ENCODE results near the gene BEX1.
"Not testable (repeated sequence)": the region's sequence is repeated elsewhere in the genome, so short reads cannot be mapped to it uniquely, and the experiment has no call there.

BEX1 gene

GRCh38 chrX:103063918-103064434, at the start of gene BEX1:
BEX1 (minus strand) TSS chrX:103064171; CDS start chrX:103063274, 897 bp downstream.
- no peak for DNase-seq

GRCh38 chrX:103109497-103109896, 45.5 kb upstream of the BEX1 start:
- not testable (repeated sequence) for DNase-seq

GRCh38 chrX:103107836-103108235, 43.9 kb upstream of the BEX1 start:
- DNase-seq, result no peak

- not testable (repeated sequence) for DNase-seq
Measured at GRCh38 chrX:103107227-103107737, 43.3 kb upstream of the BEX1 start.

- not testable (repeated sequence) for DNase-seq
Measured at GRCh38 chrX:103104370-103104769, 40.4 kb upstream of the BEX1 start.

GRCh38 chrX:103103866-103104265, 39.9 kb upstream of the BEX1 start:
- DNase-seq, result not testable (repeated sequence)

DNA sequence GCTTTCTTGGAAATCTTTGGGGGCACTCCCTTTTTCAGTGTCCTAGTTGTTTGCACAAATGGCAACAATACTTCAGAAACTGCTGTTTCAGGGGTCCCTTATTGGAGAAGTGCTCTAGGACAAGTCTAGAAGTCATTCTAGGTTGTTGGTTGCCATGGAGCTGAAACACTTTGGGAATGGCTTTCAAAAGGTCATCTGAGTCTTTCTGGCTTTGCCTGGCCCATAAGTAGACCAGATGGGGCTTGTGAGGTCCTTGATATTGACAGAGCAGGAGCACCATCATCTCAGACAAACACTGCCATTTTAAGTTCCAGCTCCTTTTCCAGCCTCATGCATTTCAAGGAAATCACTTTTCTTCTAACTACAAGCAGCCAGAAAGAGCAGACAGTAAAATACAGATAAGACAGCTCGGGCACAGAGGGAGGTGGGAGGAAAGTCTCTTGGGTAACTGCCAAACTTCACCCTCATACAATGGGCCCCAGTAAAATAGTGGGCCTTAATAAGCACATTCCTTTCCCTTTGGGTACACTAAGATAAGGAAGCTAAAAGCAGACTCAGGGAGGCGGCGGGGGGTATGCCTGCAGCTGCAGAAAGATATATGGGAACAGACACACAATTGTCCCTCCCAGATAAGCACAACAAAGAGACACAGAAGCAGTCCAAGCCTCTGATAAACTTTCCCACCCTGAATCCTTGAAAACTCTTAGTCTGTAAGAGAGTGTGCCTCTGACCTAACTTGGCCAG, 37.5 kb upstream of the BEX1 start:
- DNase-seq, result no peak

DNA sequence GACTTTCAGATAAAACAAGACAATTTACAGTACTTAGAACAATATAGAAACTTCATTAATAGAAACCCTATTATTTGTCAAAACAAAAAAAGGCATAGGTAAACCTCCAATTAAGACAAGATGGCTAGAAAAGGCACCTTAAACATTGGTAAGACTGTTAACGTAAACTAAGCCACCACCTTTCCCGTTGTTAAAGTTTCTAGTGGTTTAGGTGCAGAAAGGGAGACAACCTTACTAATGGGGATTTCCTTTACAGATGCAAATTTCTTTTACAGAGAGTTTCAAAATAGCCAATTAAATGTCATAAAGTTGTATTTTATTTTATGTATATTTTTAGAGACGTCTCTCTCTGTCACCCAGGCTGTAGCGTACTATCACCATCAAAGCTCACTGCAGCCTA, 36.5 kb upstream of the BEX1 start:
- DNase-seq, result no peak

DNA sequence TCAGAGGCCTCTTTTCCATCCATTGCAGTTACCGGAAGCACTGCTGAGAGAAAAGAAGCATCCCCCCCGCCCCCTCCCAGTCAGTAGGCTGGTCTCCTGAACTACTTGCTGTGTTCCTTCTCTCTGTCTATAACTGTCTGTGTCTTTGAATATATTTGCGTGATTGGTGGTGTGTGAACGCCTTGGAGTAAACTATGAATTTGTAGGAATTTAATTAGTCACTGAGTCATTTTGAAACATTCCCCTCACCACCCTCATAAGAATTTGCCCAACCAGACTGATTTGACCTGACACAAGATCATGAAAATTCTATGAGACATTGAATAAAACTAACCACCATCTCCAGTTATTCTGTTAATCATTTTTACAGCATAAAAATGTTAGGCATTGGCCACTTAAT, 35.7 kb upstream of the BEX1 start:
- DNase-seq, result no peak

- no peak for DNase-seq
Measured at GRCh38 chrX:103098488-103098887, 34.5 kb upstream of the BEX1 start.

GRCh38 chrX:103092942-103093341, 29.0 kb upstream of the BEX1 start, which contains the start of gene NXF3:
NXF3 (minus strand) TSS chrX:103093143; CDS start chrX:103093023, 120 bp downstream.
- DNase-seq, result no peak

GRCh38 chrX:103081051-103081450, 17.1 kb upstream of the BEX1 start:
- DNase-seq, result no peak

DNA sequence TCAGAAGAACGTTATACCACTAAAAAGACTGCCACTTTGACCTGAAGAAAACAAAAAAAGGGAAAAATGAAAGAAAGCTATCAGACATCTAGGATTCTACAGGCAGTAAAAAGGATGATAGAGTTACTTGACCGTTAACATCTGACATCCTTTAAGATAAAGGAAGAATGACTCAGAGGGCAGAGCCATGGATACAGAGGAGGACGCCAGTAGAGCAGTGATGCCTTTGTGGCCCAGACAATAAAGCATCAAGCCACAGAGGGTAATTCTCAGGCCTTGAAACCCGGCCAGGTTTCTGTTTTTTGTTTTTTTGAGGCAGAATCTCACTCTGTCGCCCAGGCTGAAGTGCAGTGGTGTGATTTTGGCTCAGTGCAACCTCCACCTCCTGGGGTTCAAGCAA, 9.5 kb upstream of the BEX1 start:
- DNase-seq, result no peak

GRCh38 chrX:103066606-103067005, 2.6 kb upstream of the BEX1 start:
- DNase-seq, result no peak

DNA sequence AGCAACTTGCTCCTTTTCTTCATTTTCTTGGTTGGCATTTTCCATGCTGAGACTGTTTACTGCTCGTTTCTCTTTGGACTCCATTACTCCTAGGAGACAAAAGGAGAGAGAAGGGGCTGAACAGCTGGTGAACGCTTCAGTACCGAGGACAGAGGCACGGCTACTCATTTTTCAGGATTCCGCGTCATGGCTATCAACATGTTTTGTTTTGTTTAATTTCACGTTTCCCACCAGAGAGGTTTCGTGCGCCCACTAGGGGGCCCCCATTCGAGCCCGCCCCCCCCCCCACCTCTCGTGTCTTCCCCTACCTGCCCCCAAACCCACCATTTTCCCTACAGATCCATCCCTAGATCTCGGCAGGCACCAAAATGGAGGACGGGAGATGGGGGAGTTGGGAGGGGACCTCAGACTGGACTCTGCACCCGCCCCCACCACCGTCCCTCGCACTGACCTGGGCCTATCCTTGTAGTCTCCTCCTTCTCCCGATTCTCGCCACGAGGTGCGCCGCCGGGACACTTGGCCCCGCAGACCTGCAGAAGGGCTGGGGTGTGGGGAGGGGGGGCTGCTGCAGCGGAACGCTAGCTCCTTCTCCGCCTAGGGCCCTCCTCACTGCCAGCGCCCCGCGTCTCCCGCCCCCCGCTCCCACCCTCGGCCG, 653 bp downstream of the BEX1 start:
- no peak for DNase-seq

DNA sequence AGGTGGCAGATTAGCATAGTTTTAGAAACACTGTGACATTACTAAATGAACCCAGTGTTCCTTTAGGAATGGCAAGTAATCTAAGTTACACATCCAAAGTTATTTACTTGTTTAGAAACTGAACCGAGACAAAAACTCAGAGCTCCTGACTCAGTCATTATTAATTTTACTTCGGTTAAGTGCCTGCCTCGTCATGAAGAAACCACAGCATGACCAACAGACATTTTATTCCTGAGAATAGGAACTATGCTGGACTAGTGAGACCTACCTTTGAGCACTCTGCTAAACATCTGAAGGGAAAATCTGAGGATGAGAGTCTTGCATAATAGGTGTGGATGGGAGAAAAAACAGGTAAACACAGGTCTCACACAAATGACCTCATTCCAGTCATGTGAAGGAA, 2.5 kb downstream of the BEX1 start:
- no peak for DNase-seq

GRCh38 chrX:103056902-103057301, 7.1 kb downstream of the BEX1 start:
- no peak for DNase-seq

- DNase-seq, result no peak
Measured at GRCh38 chrX:103052625-103053024, 11.3 kb downstream of the BEX1 start.

GRCh38 chrX:103051260-103051789, 12.6 kb downstream of the BEX1 start:
- DNase-seq, result no peak

DNA sequence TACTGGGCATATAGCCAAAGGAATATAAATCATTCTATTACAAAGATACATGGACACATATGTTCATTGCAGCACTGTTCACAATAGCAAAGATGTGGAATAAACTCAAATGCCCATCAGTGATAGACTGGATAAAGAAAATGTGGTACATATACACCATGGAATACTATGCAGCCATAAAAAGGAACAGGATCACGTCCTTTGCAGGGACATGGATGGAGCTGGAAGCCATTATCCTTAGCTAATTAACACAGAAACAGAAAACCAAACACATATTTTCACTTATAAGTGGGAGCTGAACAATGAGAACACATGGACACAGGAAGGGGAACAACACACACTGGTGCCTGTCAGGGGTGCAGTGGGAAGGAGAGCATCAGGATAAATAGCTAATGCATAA, 30.6 kb downstream of the BEX1 start:
- not testable (repeated sequence) for DNase-seq

DNA sequence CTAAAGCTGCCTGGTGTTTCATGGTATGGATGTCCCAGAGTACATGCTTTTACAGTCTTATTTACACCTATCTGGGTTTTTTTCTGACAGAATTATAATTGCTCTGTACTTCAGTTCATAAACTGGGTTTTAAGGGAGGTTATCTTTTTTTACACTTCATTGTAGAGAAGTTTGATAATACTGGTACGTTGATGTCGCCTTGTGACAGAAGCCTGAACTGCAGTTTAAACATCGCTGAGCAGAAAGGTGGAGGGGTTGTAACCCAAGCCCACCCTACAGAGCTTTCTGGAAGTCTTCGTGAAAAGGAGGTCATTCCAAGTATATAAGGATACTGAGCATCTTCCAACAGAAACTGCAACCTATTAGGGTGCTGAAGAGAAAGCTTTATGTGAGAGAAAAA, 46.4 kb downstream of the BEX1 start:
- no peak for DNase-seq

DNA sequence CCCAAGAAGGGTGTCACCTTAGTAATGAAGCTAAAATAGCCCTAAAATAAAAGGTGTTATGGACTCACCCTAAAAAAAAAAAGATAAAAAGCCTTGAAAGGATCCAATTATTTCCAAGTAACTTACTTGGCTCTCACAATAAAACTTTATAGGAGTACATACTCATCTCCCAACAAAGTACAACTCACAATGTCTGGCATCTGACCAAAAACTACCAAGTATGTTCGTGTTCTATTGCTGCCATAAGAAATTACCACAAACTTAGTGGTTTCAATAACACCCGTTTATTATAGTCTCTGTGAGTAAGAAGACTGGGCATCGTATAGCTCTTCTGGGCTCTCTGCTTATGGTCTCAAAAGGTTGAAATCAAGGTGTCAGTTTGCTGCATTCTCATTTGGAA, 51.0 kb downstream of the BEX1 start:
- no peak for DNase-seq
